Upper lobe of right lung (tissue), 1 donor: ENCODE data around the gene CHRNA4. TPM values are rescaled to one million over a fixed set of nuclear protein-coding genes. Genes with fewer than 3 reads are reported as not detected.

Experiments used
- ATAC-seq: fragments of 200-7000 bp; cut with Tn5 transposase; one replicate; pipeline ENCODE4 v1.9.1; 2020; ENCODE audit warnings: mild to moderate bottlenecking, moderate library complexity
- DNase-seq: peaks from one replicate; pipeline ENCODE4 v3.0.0-alpha.2; 2020
- H3K27ac ChIP-seq: fragments of 200-600 bp; one replicate; pipeline ENCODE4 v1.8.0; 2022
- H3K27me3 ChIP-seq: fragments of 200-600 bp; one replicate; pipeline ENCODE4 v1.8.0; 2022; ENCODE audit warnings: mild to moderate bottlenecking
- H3K36me3 ChIP-seq: fragments of 200-600 bp; one replicate; pipeline ENCODE4 v1.8.0; 2022
- H3K4me1 ChIP-seq: fragments of 200-600 bp; one replicate; pipeline ENCODE4 v1.8.0; 2022
- H3K4me3 ChIP-seq: fragments of 200-600 bp; one replicate; pipeline ENCODE4 v1.8.0; 2022; ENCODE audit warnings: mild to moderate bottlenecking
- H3K9me3 ChIP-seq: fragments of 200-600 bp; one replicate; pipeline ENCODE4 v1.8.0; 2022
- CTCF ChIP-seq: fragments of 200-600 bp; IDR thresholded peaks from one replicate; pipeline ENCODE4 v1.8.0; 2022; ENCODE audit warnings: antibody characterized with exemption
- intact Hi-C: fragments of 100-400 bp; cut with DNase I; formaldehyde crosslinking; loops from one replicate; pipeline ENCODE4 v1.11.0; 2022
- total RNA-seq: library from RNA; stranded (reverse); fragmentation: NEBNext Ultra II Directional; extraction: Animal tissue kit (Norgen Biotek cat#: 25700); gene quantifications from one replicate; pipeline ENCODE4 v1.2.1, GENCODE V29; 2021
- donor health status: DM: no; HTN: yes; CAD: no; lungs with severe emphysema.

CHRNA4 gene
- total RNA-seq, 1 donor from 2014 or later = 0.06 TPM

GRCh38 chr20:63406617-63407245, 45.6 kb upstream of the CHRNA4 start:
- TF ChIP-seq CTCF = no peak
- intact Hi-C loops = no loop called here
- Histone ChIP-seq H3K4me1 (no peaks in the 10 kb centered on the region), H3K27ac (no peak overlapping the region), H3K4me3 (no peak overlapping the region), H3K27me3 (peaks cover 9% of the 10 kb centered on the region), H3K36me3 (no peaks in the 10 kb centered on the region), H3K9me3 (no peaks in the 10 kb centered on the region)
- no peak for DNase-seq
- no peak for ATAC-seq

GRCh38 chr20:63406011-63406410, 44.9 kb upstream of the CHRNA4 start:
- no peak overlapping the region for H3K27ac ChIP-seq
- no peak overlapping the region for H3K4me3 ChIP-seq
- H3K36me3 ChIP-seq = no peaks in the 10 kb centered on the region
- intact Hi-C loops = no loop called here
- DNase-seq = no peak
- no peak for ATAC-seq
- TF ChIP-seq CTCF = no peak
- H3K4me1 ChIP-seq = no peaks in the 10 kb centered on the region
- peaks cover 2% of the 10 kb centered on the region for H3K27me3 ChIP-seq
- H3K9me3 ChIP-seq = no peaks in the 10 kb centered on the region

GRCh38 chr20:63405102-63405730, 44.1 kb upstream of the CHRNA4 start:
- H3K36me3 ChIP-seq = no peaks in the 10 kb centered on the region
- intact Hi-C loops = no loop called here
- H3K4me1 ChIP-seq = no peaks in the 10 kb centered on the region
- H3K27me3 ChIP-seq = no peaks in the 10 kb centered on the region
- DNase-seq = no peak
- TF ChIP-seq CTCF = no peak
- no peak for ATAC-seq
- H3K9me3 ChIP-seq = no peaks in the 10 kb centered on the region
- no peak overlapping the region for H3K4me3 ChIP-seq
- H3K27ac ChIP-seq = no peak overlapping the region

- Histone ChIP-seq H3K4me1 (no peaks in the 10 kb centered on the region), H3K27ac (no peak overlapping the region), H3K36me3 (no peaks in the 10 kb centered on the region), H3K27me3 (no peaks in the 10 kb centered on the region), H3K9me3 (no peaks in the 10 kb centered on the region), H3K4me3 (no peak overlapping the region)
- DNase-seq (no peak), ATAC-seq (no peak)
- intact Hi-C loops = no loop called here
- no peak for TF ChIP-seq CTCF
These were observed 43.3 kb upstream of the CHRNA4 start for GRCh38 chr20:63404129-63405085.

- H3K27me3 ChIP-seq = no peaks in the 10 kb centered on the region
- no peak overlapping the region for H3K27ac ChIP-seq
- intact Hi-C loops = no loop called here
- no peaks in the 10 kb centered on the region for H3K36me3 ChIP-seq
- H3K4me3 ChIP-seq = no peak overlapping the region
- TF ChIP-seq CTCF = no peak
- H3K9me3 ChIP-seq = no peaks in the 10 kb centered on the region
- no peaks in the 10 kb centered on the region for H3K4me1 ChIP-seq
- ATAC-seq = no peak
- DNase-seq = no peak
These were observed 42.4 kb upstream of the CHRNA4 start for GRCh38 chr20:63403403-63404105.
